ENCODE data around the gene NREP. TPM values are rescaled to one million over a fixed set of nuclear protein-coding genes. Genes with fewer than 3 reads are reported as not detected.
A peak's percentile ranks its signal among the peaks of the same experiment; 100 is the strongest.

NREP gene
- total and polyA plus RNA-seq, 7 experiments from 2014 or later, result 3.5 to 28.7 (median 9.0) TPM

GRCh38 chr5:111734597-111734996 is 22.4 kb downstream of the NREP start:
- intact Hi-C loops (cut with micrococcal nuclease), result no loop called here

GRCh38 chr5:111734013-111734412 is 23.0 kb downstream of the NREP start:
- ChIA-PET CTCF (interaction anchor here (0.5 kb wide), 1 partner anchor 958 kb away, joined by 3 read pairs; no protein-coding TSS in a partner anchor), POLR2A (no interaction called here)
- Mint-ChIP-seq H3K9me3 (no peaks in the 10 kb centered on the region), H3K27ac (peak overlapping the region in 1 of 9 donors; percentile 42), H3K36me3 (peaks cover 0 to 49% (median 0%) of the 10 kb centered on the region in 5 donors), H3K27me3 (peaks cover 0 to 4% (median 0%) of the 10 kb centered on the region in 5 donors), H3K4me1 (peaks cover 0 to 39% (median 3%) of the 10 kb centered on the region in 7 donors), H3K4me3 (peak overlapping the region in 1 of 10 donors; percentile 45)
- no peaks in the 10 kb centered on the region for H3K27me3 ChIP-seq (ENCODE audit: control insufficient read depth in 2 of 2, insufficient read depth in 2 of 2, low read length in 2 of 2)
- intact Hi-C loops (cut with micrococcal nuclease), result no loop called here
- ATAC-seq, result peak; percentile 47
- DNase-seq, result peak in 2 of 9 donors; percentile 14 to 34
- no peaks in the 10 kb centered on the region for H3K36me3 ChIP-seq (ENCODE audit: control insufficient read depth in 2 of 3, insufficient read depth in 3 of 3, low read length in 3 of 3)
- no peak overlapping the region for H3K27ac ChIP-seq (ENCODE audit: low read depth, low read length)
- no peak overlapping the region for H3K4me3 ChIP-seq (ENCODE audit: low read length)
- no peaks in the 10 kb centered on the region for H3K9me3 ChIP-seq (ENCODE audit: control insufficient read depth in 2 of 3, low read length in 3 of 3)
- H3K4me1 ChIP-seq (ENCODE audit: control insufficient read depth in 2 of 2, insufficient read depth in 2 of 2, low read length in 2 of 2), result no peaks in the 10 kb centered on the region

More at GRCh38 chr5:111734597-111734996, 22.4 kb downstream of the NREP start:
- ChIA-PET POLR2A (no interaction called here), CTCF (no interaction called here)
- H3K4me3 ChIP-seq (ENCODE audit: low read length), result no peak overlapping the region
- H3K27me3 ChIP-seq (ENCODE audit: control insufficient read depth in 2 of 2, insufficient read depth in 2 of 2, low read length in 2 of 2), result no peaks in the 10 kb centered on the region
- DNase-seq (no peak), ATAC-seq (no peak)
- Mint-ChIP-seq H3K27me3 (peaks cover 0 to 4% (median 0%) of the 10 kb centered on the region in 5 donors), H3K9me3 (no peaks in the 10 kb centered on the region), H3K4me1 (peaks cover 0 to 42% (median 3%) of the 10 kb centered on the region in 7 donors), H3K36me3 (peaks cover 0 to 45% (median 0%) of the 10 kb centered on the region in 5 donors), H3K27ac (no peak overlapping the region), H3K4me3 (no peak overlapping the region)
- no peak overlapping the region for H3K27ac ChIP-seq (ENCODE audit: low read depth, low read length)
- H3K36me3 ChIP-seq (ENCODE audit: control insufficient read depth in 2 of 3, insufficient read depth in 3 of 3, low read length in 3 of 3), result no peaks in the 10 kb centered on the region
- H3K4me1 ChIP-seq (ENCODE audit: control insufficient read depth in 2 of 2, insufficient read depth in 2 of 2, low read length in 2 of 2), result no peaks in the 10 kb centered on the region
- no peaks in the 10 kb centered on the region for H3K9me3 ChIP-seq (ENCODE audit: control insufficient read depth in 2 of 3, low read length in 3 of 3)

GRCh38 chr5:111733571-111733970 is 23.4 kb downstream of the NREP start:
- H3K27me3 Mint-ChIP-seq, result peaks cover 0 to 4% (median 0%) of the 10 kb centered on the region in 5 donors
- ATAC-seq, result no peak

GRCh38 chr5:111731638-111732037 is 25.4 kb downstream of the NREP start:
- no peaks in the 10 kb centered on the region for H3K9me3 ChIP-seq (ENCODE audit: control insufficient read depth in 2 of 3, low read length in 3 of 3)
- H3K27me3 Mint-ChIP-seq, result peaks cover 0 to 4% (median 0%) of the 10 kb centered on the region in 5 donors

More at GRCh38 chr5:111733571-111733970, 23.4 kb downstream of the NREP start:
- Histone ChIP-seq H3K4me1 (ENCODE audit: control insufficient read depth in 2 of 2, insufficient read depth in 2 of 2, low read length in 2 of 2) (no peaks in the 10 kb centered on the region), H3K27ac (ENCODE audit: low read depth, low read length) (no peak overlapping the region), H3K4me3 (ENCODE audit: low read length) (no peak overlapping the region), H3K27me3 (ENCODE audit: control insufficient read depth in 2 of 2, insufficient read depth in 2 of 2, low read length in 2 of 2) (no peaks in the 10 kb centered on the region), H3K36me3 (ENCODE audit: control insufficient read depth in 2 of 3, insufficient read depth in 3 of 3, low read length in 3 of 3) (no peaks in the 10 kb centered on the region), H3K9me3 (ENCODE audit: control insufficient read depth in 2 of 3, low read length in 3 of 3) (no peaks in the 10 kb centered on the region)
- Mint-ChIP-seq H3K9me3 (no peaks in the 10 kb centered on the region), H3K36me3 (peaks cover 0 to 51% (median 4%) of the 10 kb centered on the region in 5 donors), H3K27ac (no peak overlapping the region), H3K4me1 (peaks cover 0 to 35% (median 3%) of the 10 kb centered on the region in 7 donors), H3K4me3 (no peak overlapping the region)
- intact Hi-C loops (cut with micrococcal nuclease), result no loop called here
- POLR2A ChIA-PET, result no interaction called here
- DNase-seq, result no peak
- CTCF ChIA-PET, result interaction anchor here (0.5 kb wide), 1 partner anchor 958 kb away, joined by 3 read pairs; no protein-coding TSS in a partner anchor

GRCh38 chr5:111730659-111731382 is 26.2 kb downstream of the NREP start:
- peak overlapping the region in 3 of 9 donors; percentile 17 to 63 (median 49) for H3K27ac Mint-ChIP-seq
- peaks cover 0 to 4% (median 0%) of the 10 kb centered on the region in 5 donors for H3K27me3 Mint-ChIP-seq
- CTCF ChIA-PET, result no interaction called here
- H3K4me1 Mint-ChIP-seq, result peaks cover 0 to 32% (median 3%) of the 10 kb centered on the region in 7 donors
- H3K36me3 Mint-ChIP-seq, result peaks cover 0 to 55% (median 4%) of the 10 kb centered on the region in 5 donors
- no peaks in the 10 kb centered on the region for H3K4me1 ChIP-seq (ENCODE audit: control insufficient read depth in 2 of 2, insufficient read depth in 2 of 2, low read length in 2 of 2)
- H3K4me3 Mint-ChIP-seq, result peak overlapping the region in 1 of 10 donors; percentile 51
- no peak overlapping the region for H3K27ac ChIP-seq (ENCODE audit: low read depth, low read length)
- no peaks in the 10 kb centered on the region for H3K27me3 ChIP-seq (ENCODE audit: control insufficient read depth in 2 of 2, insufficient read depth in 2 of 2, low read length in 2 of 2)
- H3K4me3 ChIP-seq (ENCODE audit: low read length), result no peak overlapping the region
- H3K36me3 ChIP-seq (ENCODE audit: control insufficient read depth in 2 of 3, insufficient read depth in 3 of 3, low read length in 3 of 3), result no peaks in the 10 kb centered on the region
- ATAC-seq, result no peak
- intact Hi-C loops (cut with micrococcal nuclease), result no loop called here
- no peaks in the 10 kb centered on the region for H3K9me3 Mint-ChIP-seq
- no peak for DNase-seq
- POLR2A ChIA-PET, result no interaction called here
- H3K9me3 ChIP-seq (ENCODE audit: control insufficient read depth in 2 of 3, low read length in 3 of 3), result no peaks in the 10 kb centered on the region

More at GRCh38 chr5:111731638-111732037, 25.4 kb downstream of the NREP start:
- intact Hi-C loops (cut with micrococcal nuclease), result no loop called here
- no peaks in the 10 kb centered on the region for H3K36me3 ChIP-seq (ENCODE audit: control insufficient read depth in 2 of 3, insufficient read depth in 3 of 3, low read length in 3 of 3)
- H3K36me3 Mint-ChIP-seq, result peaks cover 0 to 51% (median 4%) of the 10 kb centered on the region in 5 donors
- CTCF ChIA-PET, result no interaction called here
- peak overlapping the region in 2 of 9 donors; percentile 1 to 25 for H3K27ac Mint-ChIP-seq
- H3K4me3 Mint-ChIP-seq, result peak overlapping the region in 1 of 10 donors; percentile 56
- DNase-seq (no peak), ATAC-seq (no peak)
- no peaks in the 10 kb centered on the region for H3K27me3 ChIP-seq (ENCODE audit: control insufficient read depth in 2 of 2, insufficient read depth in 2 of 2, low read length in 2 of 2)
- POLR2A ChIA-PET, result no interaction called here
- H3K4me1 ChIP-seq (ENCODE audit: control insufficient read depth in 2 of 2, insufficient read depth in 2 of 2, low read length in 2 of 2), result no peaks in the 10 kb centered on the region
- no peaks in the 10 kb centered on the region for H3K9me3 Mint-ChIP-seq
- H3K4me1 Mint-ChIP-seq, result peaks cover 0 to 32% (median 3%) of the 10 kb centered on the region in 7 donors
- no peak overlapping the region for H3K27ac ChIP-seq (ENCODE audit: low read depth, low read length)
- no peak overlapping the region for H3K4me3 ChIP-seq (ENCODE audit: low read length)

- Histone ChIP-seq H3K4me1 (ENCODE audit: control insufficient read depth in 2 of 2, insufficient read depth in 2 of 2, low read length in 2 of 2) (no peaks in the 10 kb centered on the region), H3K9me3 (ENCODE audit: control insufficient read depth in 2 of 3, low read length in 3 of 3) (no peaks in the 10 kb centered on the region), H3K27ac (ENCODE audit: low read depth, low read length) (no peak overlapping the region), H3K27me3 (ENCODE audit: control insufficient read depth in 2 of 2, insufficient read depth in 2 of 2, low read length in 2 of 2) (no peaks in the 10 kb centered on the region), H3K4me3 (ENCODE audit: low read length) (no peak overlapping the region), H3K36me3 (ENCODE audit: control insufficient read depth in 2 of 3, insufficient read depth in 3 of 3, low read length in 3 of 3) (no peaks in the 10 kb centered on the region)
- no peaks in the 10 kb centered on the region for H3K9me3 Mint-ChIP-seq
- intact Hi-C loops (cut with micrococcal nuclease), result no loop called here
- H3K36me3 Mint-ChIP-seq, result peaks cover 0 to 45% (median 4%) of the 10 kb centered on the region in 5 donors
- no peak for ATAC-seq
- ChIA-PET CTCF (no interaction called here), POLR2A (no interaction called here)
- DNase-seq, result no peak
- H3K4me3 Mint-ChIP-seq, result no peak overlapping the region
- H3K27me3 Mint-ChIP-seq, result no peaks in the 10 kb centered on the region
- no peak overlapping the region for H3K27ac Mint-ChIP-seq
- H3K4me1 Mint-ChIP-seq, result peaks cover 0 to 22% (median 3%) of the 10 kb centered on the region in 7 donors
These were observed 28.1 kb downstream of the NREP start for GRCh38 chr5:111728941-111729340.

Data from naive thymus-derived CD4-positive, alpha-beta T cell (primary cell).